Stimulated activated CD4-positive, alpha-beta T cell treated with anti-CD3 and anti-CD28 coated beads, Interleukin-4, amount 100 ng/mL, for 48 hours (primary cell): ENCODE data around the gene MKRN2.
"Not testable (repeated sequence)": the region's sequence is repeated elsewhere in the genome, so short reads cannot be mapped to it uniquely, and the experiment has no call there.

Experiments
- DNase-seq, 2 donors: peaks; one replicate each; pipeline ENCODE4 v3.0.0-alpha.2; 2020; ENCODE audit warnings: low read depth in 2 of 2

Gene MKRN2

DNA sequence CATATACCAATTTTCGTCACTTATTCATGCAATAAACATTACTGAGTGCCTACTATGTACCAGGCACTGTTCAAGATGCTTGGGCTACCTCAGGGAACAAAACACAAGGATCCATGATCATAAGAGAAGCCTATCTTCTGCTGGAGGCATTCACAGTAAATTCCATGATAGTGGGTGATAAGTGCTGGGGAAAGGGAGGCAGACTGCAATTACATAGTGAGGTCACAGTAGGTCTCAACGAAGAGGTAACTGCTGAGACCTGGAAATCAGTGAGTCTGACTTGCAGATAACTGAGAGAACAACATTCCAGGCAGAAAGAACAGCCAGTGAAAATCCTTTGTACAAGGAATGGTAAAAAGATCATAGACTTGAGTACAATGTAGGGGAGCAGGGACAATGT lies 73.4 kb downstream of the MKRN2 start:
- DNase-seq = no peak

DNA sequence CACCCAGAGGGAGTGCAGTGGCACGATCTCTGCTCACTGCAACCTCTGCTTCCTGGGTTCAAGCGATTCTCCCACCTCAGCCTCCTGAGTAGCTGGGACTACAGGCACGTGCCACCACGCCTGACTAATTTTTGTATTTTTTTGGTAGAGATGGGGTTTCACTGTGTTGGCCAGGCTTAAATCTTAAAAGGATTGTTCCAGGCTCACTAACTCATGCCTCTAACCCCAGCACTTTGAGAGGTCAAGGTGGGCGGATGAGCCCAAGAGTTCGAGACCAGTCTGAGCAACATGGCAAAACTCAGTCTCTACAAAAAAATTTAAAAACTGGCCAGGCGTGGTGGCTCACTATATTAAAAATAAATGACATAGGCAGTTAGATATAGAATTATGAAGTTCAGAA lies 74.0 kb downstream of the MKRN2 start:
- DNase-seq = not testable (repeated sequence)

GRCh38 chr3:12632523-12632922 lies 75.6 kb downstream of the MKRN2 start:
- no peak for DNase-seq

- no peak for DNase-seq
Observed at GRCh38 chr3:12633108-12633507, 76.2 kb downstream of the MKRN2 start.
